Osteoblast (primary cell): ENCODE results near the gene TMEM82. TPM values are rescaled to one million over a fixed set of nuclear protein-coding genes. Genes with fewer than 3 reads are reported as not detected.

Source experiments
- DNase-seq: peaks from one replicate; pipeline ENCODE4 v3.0.0; 2011; ENCODE audit warnings: low spot score, mixed read lengths; ENCODE audit not compliant: insufficient read length; ENCODE audit errors: missing footprints
- H2AFZ ChIP-seq: 2 replicates; pipeline ENCODE4 v1.6.0; 2011; ENCODE audit warnings: mild to moderate bottlenecking, low read length
- H3K27ac ChIP-seq: 2 replicates; pipeline ENCODE4 v1.5.1; 2011; ENCODE audit warnings: mild to moderate bottlenecking, low read depth, low read length, moderate library complexity
- H3K27me3 ChIP-seq: 2 replicates; pipeline ENCODE4 v1.6.0; 2012; ENCODE audit warnings: mild to moderate bottlenecking, control low read depth, inconsistent platforms, low read length, moderate library complexity; ENCODE audit not compliant: insufficient read depth
- H3K36me3 ChIP-seq: 2 replicates; pipeline ENCODE4 v1.5.1; 2011; ENCODE audit warnings: mild to moderate bottlenecking, low read length, control low read depth, moderate library complexity; ENCODE audit not compliant: insufficient read depth
- H3K4me1 ChIP-seq: 2 replicates; pipeline ENCODE4 v1.5.1; 2011; ENCODE audit warnings: mild to moderate bottlenecking, low read length, control low read depth, moderate library complexity; ENCODE audit not compliant: insufficient read depth
- H3K4me2 ChIP-seq: 2 replicates; pipeline ENCODE4 v1.6.0; 2011; ENCODE audit warnings: mild to moderate bottlenecking, low read length; ENCODE audit not compliant: insufficient read depth
- H3K4me3 ChIP-seq: fragments of 200-600 bp; sonication (generic); 3 replicates; pipeline ENCODE4 v1.5.1; 2012; ENCODE audit warnings: mild to moderate bottlenecking, low read length, inconsistent platforms; ENCODE audit not compliant: insufficient read depth
- H3K79me2 ChIP-seq: 2 replicates; pipeline ENCODE4 v1.6.0; 2012; ENCODE audit warnings: mild to moderate bottlenecking, low read length, control low read depth, inconsistent platforms; ENCODE audit not compliant: insufficient read depth
- H3K9me3 ChIP-seq: 2 replicates; pipeline ENCODE4 v1.5.1; 2011; ENCODE audit warnings: low read depth, low read length, control low read depth
- H4K20me1 ChIP-seq: 2 replicates; pipeline ENCODE4 v1.6.0; 2012; ENCODE audit warnings: mild to moderate bottlenecking, low read length, control low read depth; ENCODE audit not compliant: insufficient read depth
- total RNA-seq: library from RNA; depleted of rRNA; stranded (reverse); fragments of >200 nt; gene quantifications from 2 replicates; pipeline ENCODE4 v1.2.3, GENCODE V29; 2012
- TF ChIP-seq, protein P1 (sequence below): IDR thresholded peaks from 2 replicates; pipeline ENCODE4 v1.5.1; 2011; ENCODE audit warnings: mild to moderate bottlenecking, low read depth, low read length, moderate library complexity; ENCODE audit errors: extremely low read depth

The TMEM82 gene
- total RNA-seq, 1 donor, result not detected

DNA sequence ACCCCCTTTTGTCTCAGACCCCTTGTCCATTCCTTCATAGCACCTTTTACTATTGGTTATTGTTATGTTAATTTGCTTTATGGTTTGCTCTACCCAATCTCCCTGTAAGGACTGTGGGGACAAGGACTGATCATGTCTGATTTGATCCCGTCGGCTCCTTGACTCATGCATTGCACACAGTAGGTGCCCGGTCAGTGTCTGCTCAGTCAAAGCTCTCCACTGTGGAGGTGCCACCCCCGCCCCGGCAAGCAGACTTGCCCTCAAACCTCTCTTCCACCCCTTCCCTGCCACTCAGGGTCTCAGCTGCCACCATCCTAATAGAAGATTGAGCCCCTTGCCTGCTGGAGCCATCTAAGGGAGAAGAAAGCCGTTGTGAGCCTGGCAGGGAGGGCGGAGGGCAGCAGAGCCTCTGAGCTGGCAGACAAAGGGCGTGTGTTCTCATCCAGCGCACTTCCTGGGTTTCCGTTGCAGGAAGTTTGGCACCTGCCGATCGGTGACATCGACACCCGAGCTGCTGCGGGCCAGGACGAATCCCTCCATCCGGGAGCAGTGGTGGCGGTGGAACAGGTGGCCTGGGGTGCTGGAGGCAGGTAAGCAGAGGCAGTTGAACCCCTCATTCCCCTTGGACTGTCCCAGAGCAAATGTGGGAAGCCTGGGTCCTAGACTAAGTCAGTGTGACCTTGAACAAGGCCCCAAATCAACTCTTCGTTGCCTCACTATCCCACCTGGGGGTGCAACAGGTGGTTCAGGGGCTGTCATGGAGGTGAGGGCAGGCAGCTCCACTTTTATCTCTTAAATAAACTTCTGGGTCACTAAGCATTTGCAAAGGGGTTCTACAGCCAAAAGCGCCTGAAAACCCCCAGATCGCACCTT is 14.1 kb downstream of the TMEM82 start:
- TF ChIP-seq, protein P1, sequence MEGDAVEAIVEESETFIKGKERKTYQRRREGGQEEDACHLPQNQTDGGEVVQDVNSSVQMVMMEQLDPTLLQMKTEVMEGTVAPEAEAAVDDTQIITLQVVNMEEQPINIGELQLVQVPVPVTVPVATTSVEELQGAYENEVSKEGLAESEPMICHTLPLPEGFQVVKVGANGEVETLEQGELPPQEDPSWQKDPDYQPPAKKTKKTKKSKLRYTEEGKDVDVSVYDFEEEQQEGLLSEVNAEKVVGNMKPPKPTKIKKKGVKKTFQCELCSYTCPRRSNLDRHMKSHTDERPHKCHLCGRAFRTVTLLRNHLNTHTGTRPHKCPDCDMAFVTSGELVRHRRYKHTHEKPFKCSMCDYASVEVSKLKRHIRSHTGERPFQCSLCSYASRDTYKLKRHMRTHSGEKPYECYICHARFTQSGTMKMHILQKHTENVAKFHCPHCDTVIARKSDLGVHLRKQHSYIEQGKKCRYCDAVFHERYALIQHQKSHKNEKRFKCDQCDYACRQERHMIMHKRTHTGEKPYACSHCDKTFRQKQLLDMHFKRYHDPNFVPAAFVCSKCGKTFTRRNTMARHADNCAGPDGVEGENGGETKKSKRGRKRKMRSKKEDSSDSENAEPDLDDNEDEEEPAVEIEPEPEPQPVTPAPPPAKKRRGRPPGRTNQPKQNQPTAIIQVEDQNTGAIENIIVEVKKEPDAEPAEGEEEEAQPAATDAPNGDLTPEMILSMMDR, result no peak
- H3K4me2 ChIP-seq, result no peak overlapping the region
- no peaks in the 10 kb centered on the region for H3K27me3 ChIP-seq
- no peaks in the 10 kb centered on the region for H3K9me3 ChIP-seq
- DNase-seq, result peak; percentile 82
- H3K4me1 ChIP-seq, result peaks cover 26% of the 10 kb centered on the region
- H3K27ac ChIP-seq, result no peak overlapping the region
- peaks cover 2% of the 10 kb centered on the region for H4K20me1 ChIP-seq
- H3K36me3 ChIP-seq, result no peaks in the 10 kb centered on the region
- H2AFZ ChIP-seq, result no peak overlapping the region
- H3K4me3 ChIP-seq, result no peak overlapping the region
- H3K79me2 ChIP-seq, result peaks cover 21% of the 10 kb centered on the region

GRCh38 chr1:15757016-15757543 is 14.8 kb downstream of the TMEM82 start:
- Histone ChIP-seq H3K27me3 (no peaks in the 10 kb centered on the region), H3K4me2 (no peak overlapping the region), H3K4me3 (no peak overlapping the region), H2AFZ (no peak overlapping the region), H3K27ac (no peak overlapping the region), H3K4me1 (peaks cover 32% of the 10 kb centered on the region), H3K79me2 (peaks cover 27% of the 10 kb centered on the region), H3K9me3 (no peaks in the 10 kb centered on the region), H4K20me1 (peaks cover 7% of the 10 kb centered on the region), H3K36me3 (peaks cover 3% of the 10 kb centered on the region)
- TF ChIP-seq, protein P1, result no peak
- DNase-seq, result peak; percentile 79

GRCh38 chr1:15757575-15758342 is 15.5 kb downstream of the TMEM82 start:
- Histone ChIP-seq H3K4me1 (peaks cover 35% of the 10 kb centered on the region), H3K27me3 (no peaks in the 10 kb centered on the region), H3K79me2 (peaks cover 34% of the 10 kb centered on the region), H3K36me3 (peaks cover 3% of the 10 kb centered on the region), H4K20me1 (peaks cover 12% of the 10 kb centered on the region), H3K9me3 (no peaks in the 10 kb centered on the region), H2AFZ (peak overlapping the region; percentile 56), H3K4me3 (peak overlapping the region; percentile 83), H3K27ac (no peak overlapping the region), H3K4me2 (peak overlapping the region; percentile 84)
- peak; percentile 86 for DNase-seq
- TF ChIP-seq, protein P1, result no peak
